NB4 (cell line): ENCODE results near the gene GADL1.

Experiments
- POLR2A ChIP-seq: IDR thresholded peaks from 2 replicates; pipeline ENCODE4 v1.6.1; 2011; ENCODE audit warnings: mild to moderate bottlenecking; ENCODE audit not compliant: insufficient read length; ENCODE audit errors: extremely low read depth
- TF ChIP-seq, protein P1 (sequence below): IDR thresholded peaks from one replicate; pipeline ENCODE4 v1.5.1; 2012; ENCODE audit warnings: low read depth, low read length

DNA sequence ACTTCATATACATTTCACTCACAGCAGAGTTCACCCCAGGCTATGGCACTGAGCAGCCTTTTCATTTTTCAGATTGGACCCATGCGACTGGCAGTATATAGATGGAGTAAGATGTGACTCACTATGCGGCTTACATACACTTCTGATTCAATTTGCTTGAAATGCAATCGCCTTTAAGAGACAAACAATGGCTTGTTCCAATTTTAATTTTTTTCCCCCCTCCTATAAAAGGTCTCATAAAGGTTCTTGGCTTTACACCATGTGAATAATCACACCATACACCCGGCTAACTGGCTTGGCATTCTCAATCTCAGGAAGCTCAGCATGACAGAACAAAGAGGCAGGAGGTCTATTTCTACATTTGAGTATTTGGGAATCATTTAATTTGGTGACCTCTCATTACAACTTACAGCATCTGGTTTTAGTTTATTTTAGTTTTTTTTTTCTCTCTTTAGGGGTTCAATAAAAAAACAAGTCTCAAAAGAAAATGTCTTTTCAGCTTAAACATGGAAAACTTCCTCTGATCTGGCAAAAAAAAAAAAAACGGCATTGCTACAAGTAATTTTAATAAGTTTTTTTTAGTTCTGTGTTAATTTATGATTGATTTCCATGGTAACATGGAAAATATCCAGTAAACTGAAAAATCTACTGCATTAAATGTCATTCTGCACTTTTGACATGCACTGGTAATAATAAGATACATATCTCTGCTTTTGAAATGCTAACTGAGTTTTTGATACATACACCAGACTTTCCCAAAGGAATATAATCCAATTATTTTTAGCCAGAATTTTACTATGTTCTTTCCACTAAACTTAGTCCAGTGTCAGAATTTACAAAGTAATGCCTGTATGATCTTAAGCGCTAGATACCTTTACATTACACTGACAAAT is 38.8 kb downstream of the GADL1 start:
- TF ChIP-seq, protein P1, sequence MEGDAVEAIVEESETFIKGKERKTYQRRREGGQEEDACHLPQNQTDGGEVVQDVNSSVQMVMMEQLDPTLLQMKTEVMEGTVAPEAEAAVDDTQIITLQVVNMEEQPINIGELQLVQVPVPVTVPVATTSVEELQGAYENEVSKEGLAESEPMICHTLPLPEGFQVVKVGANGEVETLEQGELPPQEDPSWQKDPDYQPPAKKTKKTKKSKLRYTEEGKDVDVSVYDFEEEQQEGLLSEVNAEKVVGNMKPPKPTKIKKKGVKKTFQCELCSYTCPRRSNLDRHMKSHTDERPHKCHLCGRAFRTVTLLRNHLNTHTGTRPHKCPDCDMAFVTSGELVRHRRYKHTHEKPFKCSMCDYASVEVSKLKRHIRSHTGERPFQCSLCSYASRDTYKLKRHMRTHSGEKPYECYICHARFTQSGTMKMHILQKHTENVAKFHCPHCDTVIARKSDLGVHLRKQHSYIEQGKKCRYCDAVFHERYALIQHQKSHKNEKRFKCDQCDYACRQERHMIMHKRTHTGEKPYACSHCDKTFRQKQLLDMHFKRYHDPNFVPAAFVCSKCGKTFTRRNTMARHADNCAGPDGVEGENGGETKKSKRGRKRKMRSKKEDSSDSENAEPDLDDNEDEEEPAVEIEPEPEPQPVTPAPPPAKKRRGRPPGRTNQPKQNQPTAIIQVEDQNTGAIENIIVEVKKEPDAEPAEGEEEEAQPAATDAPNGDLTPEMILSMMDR: no peak
- no peak for TF ChIP-seq POLR2A
